Liver (tissue), 9 donors: ENCODE measurements around the gene OR5AC2. TPM values are rescaled to one million over a fixed set of nuclear protein-coding genes. Genes with fewer than 3 reads are reported as not detected.

Experiments used
- DNase-seq: peaks from one replicate; pipeline ENCODE4 v3.0.0-alpha.2; 2017; ENCODE audit warnings: low spot score
- H3K27ac ChIP-seq, 2 donors: one replicate each; pipeline ENCODE4 v1.7.0; 2013; ENCODE audit warnings: inconsistent platforms in 2 of 2, low read length in 2 of 2, control low read depth in 1 of 2, low read depth in 1 of 2, mild to moderate bottlenecking in 1 of 2
- H3K27me3 ChIP-seq, 4 donors: one replicate each; pipeline versions ENCODE4 v1.6.1 to v1.7.0; 2013; ENCODE audit warnings: low read length in 3 of 4, inconsistent platforms in 1 of 4, mild to moderate bottlenecking in 1 of 4, moderate library complexity in 1 of 4; ENCODE audit not compliant: control insufficient read depth in 4 of 4, insufficient read depth in 4 of 4
- H3K36me3 ChIP-seq, 4 donors: one replicate each; pipeline versions ENCODE4 v1.6.1 to v1.7.0; 2013; ENCODE audit warnings: low read length in 3 of 4, mild to moderate bottlenecking in 3 of 4, low read depth in 1 of 4, moderate library complexity in 1 of 4; ENCODE audit not compliant: control insufficient read depth in 4 of 4, insufficient read depth in 3 of 4
- H3K4me1 ChIP-seq, 4 donors: one replicate each; pipeline versions ENCODE4 v1.6.1 to v1.7.0; 2013; ENCODE audit warnings: low read length in 3 of 4, mild to moderate bottlenecking in 3 of 4, moderate library complexity in 1 of 4; ENCODE audit not compliant: control insufficient read depth in 4 of 4, insufficient read depth in 4 of 4
- H3K4me3 ChIP-seq, 3 donors: one replicate each; pipeline versions ENCODE4 v1.6.1 to v1.7.0; 2013; ENCODE audit warnings: low read length in 3 of 3, control low read depth in 1 of 3, low read depth in 1 of 3, mild to moderate bottlenecking in 1 of 3
- H3K9ac ChIP-seq, 2 donors: one replicate each; pipeline ENCODE4 v1.7.0; 2013; ENCODE audit warnings: low read length in 2 of 2, mild to moderate bottlenecking in 2 of 2, moderate library complexity in 2 of 2, control low read depth in 1 of 2, low read depth in 1 of 2
- H3K9me3 ChIP-seq, 4 donors: one replicate each; pipeline versions ENCODE4 v1.6.1 to v1.7.0; 2013; ENCODE audit warnings: low read length in 3 of 4; ENCODE audit not compliant: control insufficient read depth in 4 of 4
- EGR1 ChIP-seq, 2 donors: IDR thresholded peaks; 2 replicates each; pipeline ENCODE4 v1.6.1; 2016 to 2018; ENCODE audit warnings: antibody characterized with exemption in 2 of 2, low read depth in 2 of 2
- FOXA1 ChIP-seq: IDR thresholded peaks from 2 replicates; pipeline ENCODE4 v1.6.1; 2016; ENCODE audit warnings: antibody characterized with exemption
- FOXA2 ChIP-seq: IDR thresholded peaks from 2 replicates; pipeline ENCODE4 v1.6.1; 2016; ENCODE audit warnings: antibody characterized with exemption
- GABPA ChIP-seq, 2 donors: IDR thresholded peaks in 1 of 2; conservative IDR thresholded peaks in 1 of 2; 2 replicates each; pipeline ENCODE4 v1.6.1; 2016; ENCODE audit warnings: antibody characterized with exemption in 2 of 2, mild to moderate bottlenecking in 1 of 2, moderate library complexity in 1 of 2
- HNF4A ChIP-seq, 2 donors: conservative IDR thresholded peaks; 2 replicates each; pipeline ENCODE4 v1.6.1; 2016; ENCODE audit warnings: antibody characterized with exemption in 2 of 2, mild to moderate bottlenecking in 2 of 2
- JUND ChIP-seq, 2 donors: IDR thresholded peaks; 2 replicates each; pipeline ENCODE4 v1.6.1; 2016; ENCODE audit warnings: antibody characterized with exemption in 2 of 2
- NR2F2 ChIP-seq: IDR thresholded peaks from 2 replicates; pipeline ENCODE4 v1.6.1; 2016; ENCODE audit warnings: antibody characterized with exemption
- RAD21 ChIP-seq, 2 donors: IDR thresholded peaks; 2 replicates each; pipeline ENCODE4 v1.6.1; 2016; ENCODE audit warnings: antibody characterized with exemption in 2 of 2, mild to moderate bottlenecking in 2 of 2
- RXRA ChIP-seq, 2 donors: IDR thresholded peaks; 2 replicates each; pipeline ENCODE4 v1.6.1; 2017 to 2018; ENCODE audit warnings: antibody characterized with exemption in 2 of 2, mild to moderate bottlenecking in 1 of 2
- TAF1 ChIP-seq: conservative IDR thresholded peaks from 2 replicates; pipeline ENCODE4 v1.6.1; 2016; ENCODE audit warnings: antibody characterized with exemption, mild to moderate bottlenecking
- YY1 ChIP-seq: IDR thresholded peaks from 2 replicates; pipeline ENCODE4 v1.6.1; 2016; ENCODE audit warnings: antibody characterized with exemption, mild to moderate bottlenecking
- WGBS: extraction: QIAGEN DNeasy Blood & Tissue Kit; methylation state at CpG from one replicate; pipeline ENCODE4 v1.1.7; 2013; 5-methylcytosine and 5-hydroxymethylcytosine counted together
- polyA plus RNA-seq, 2 donors: library from polyadenylated mRNA; stranded (reverse) in 1 of 2; unstranded in 1 of 2; fragments of 200-250 nt in 1 of 2; fragments of >200 nt in 1 of 2; fragmentation: Nextera tagmentation in 1 of 2; extraction: Ambion mirVana in 1 of 2; gene quantifications; one replicate each; pipeline versions ENCODE4 v1.2.1 to v1.2.3, GENCODE V29; 2013 to 2015
- total RNA-seq, 2 donors: library from RNA; depleted of rRNA; stranded (reverse); fragments of >200 nt; gene quantifications; one replicate each; pipeline ENCODE4 v1.2.3, GENCODE V29; 2014
- TF ChIP-seq, protein P1 (sequence below): fragments of 150-350 bp; IDR thresholded peaks from 2 replicates; pipeline ENCODE4 v1.5.1; 2017; ENCODE audit warnings: improper control_type of control experiment, low read depth, low read length; ENCODE audit not compliant: missing input control
- TF ChIP-seq, protein P2 (sequence below): IDR thresholded peaks from 2 replicates; pipeline ENCODE4 v1.6.1; 2016; ENCODE audit warnings: antibody characterized with exemption, mild to moderate bottlenecking
- donor health status: healthy.
- donor health status: healthy.
- donor health status: healthy.
- donor health status: healthy.
- donor health status: healthy.

The OR5AC2 gene
- total and polyA plus RNA-seq, 4 donors: not detected

GRCh38 chr3:98038876-98039275 is 48.1 kb upstream of the OR5AC2 start:
- H3K36me3 ChIP-seq: no peaks in the 10 kb centered on the region
- DNase-seq: no peak
- no peak overlapping the region for H3K4me3 ChIP-seq
- H3K9ac ChIP-seq: no peak overlapping the region
- no peaks in the 10 kb centered on the region for H3K9me3 ChIP-seq
- TF ChIP-seq, protein P1, sequence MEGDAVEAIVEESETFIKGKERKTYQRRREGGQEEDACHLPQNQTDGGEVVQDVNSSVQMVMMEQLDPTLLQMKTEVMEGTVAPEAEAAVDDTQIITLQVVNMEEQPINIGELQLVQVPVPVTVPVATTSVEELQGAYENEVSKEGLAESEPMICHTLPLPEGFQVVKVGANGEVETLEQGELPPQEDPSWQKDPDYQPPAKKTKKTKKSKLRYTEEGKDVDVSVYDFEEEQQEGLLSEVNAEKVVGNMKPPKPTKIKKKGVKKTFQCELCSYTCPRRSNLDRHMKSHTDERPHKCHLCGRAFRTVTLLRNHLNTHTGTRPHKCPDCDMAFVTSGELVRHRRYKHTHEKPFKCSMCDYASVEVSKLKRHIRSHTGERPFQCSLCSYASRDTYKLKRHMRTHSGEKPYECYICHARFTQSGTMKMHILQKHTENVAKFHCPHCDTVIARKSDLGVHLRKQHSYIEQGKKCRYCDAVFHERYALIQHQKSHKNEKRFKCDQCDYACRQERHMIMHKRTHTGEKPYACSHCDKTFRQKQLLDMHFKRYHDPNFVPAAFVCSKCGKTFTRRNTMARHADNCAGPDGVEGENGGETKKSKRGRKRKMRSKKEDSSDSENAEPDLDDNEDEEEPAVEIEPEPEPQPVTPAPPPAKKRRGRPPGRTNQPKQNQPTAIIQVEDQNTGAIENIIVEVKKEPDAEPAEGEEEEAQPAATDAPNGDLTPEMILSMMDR: no peak
- TF ChIP-seq RXRA (IDR thresholded peaks at IDR 0.05): no peak
- TF ChIP-seq TAF1: no peak
- no peak for TF ChIP-seq HNF4A (conservative IDR thresholded peaks at IDR 0.05)
- TF ChIP-seq GABPA (IDR thresholded peaks at IDR 0.05 in 1 of 2, conservative IDR thresholded peaks at IDR 0.05 in 1 of 2): no peak
- no peak for TF ChIP-seq EGR1 (IDR thresholded peaks at IDR 0.05; ENCODE audit: low read depth in 2 of 2)
- H3K27me3 ChIP-seq: peaks cover 0 to 14% (median 3%) of the 10 kb centered on the region in 4 donors
- WGBS: 68% methylated on average over 3 of the region's 3 CpGs
- peaks cover 0 to 6% (median 2%) of the 10 kb centered on the region in 4 donors for H3K4me1 ChIP-seq
- no peak overlapping the region for H3K27ac ChIP-seq

DNA sequence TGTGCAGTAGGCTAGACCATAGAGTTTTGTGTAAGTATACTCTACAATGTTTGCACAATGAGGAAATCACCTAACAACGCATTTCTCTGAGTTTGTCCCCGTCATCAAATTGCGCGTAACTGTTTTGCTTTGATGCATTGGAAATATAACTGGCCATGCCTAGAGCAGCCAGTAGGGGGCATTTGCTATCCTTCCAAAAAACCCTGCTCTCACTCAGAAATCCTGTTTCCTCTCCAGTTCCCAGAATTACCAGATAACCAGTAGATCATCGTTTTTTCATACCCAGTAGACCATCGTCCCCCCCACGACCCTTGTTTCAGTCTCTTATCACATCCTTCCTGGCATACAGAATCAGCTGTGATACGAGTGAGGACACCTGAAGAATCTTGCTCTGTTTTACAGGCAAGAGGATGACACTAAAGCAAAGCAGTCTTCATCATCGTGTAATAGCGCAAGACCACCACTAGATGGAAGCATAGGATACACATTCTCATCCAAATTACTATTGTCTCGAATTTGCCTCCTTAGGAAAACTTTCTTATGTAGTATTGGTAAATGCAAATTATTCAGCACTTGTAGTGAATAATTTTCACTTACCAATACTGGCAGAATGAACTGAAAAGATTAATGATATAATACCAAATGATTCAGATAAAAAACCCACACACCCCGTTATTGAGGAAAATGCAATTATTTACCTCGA is 47.5 kb upstream of the OR5AC2 start:
- Histone ChIP-seq H3K9ac (no peak overlapping the region), H3K4me1 (peaks cover 0 to 6% (median 2%) of the 10 kb centered on the region in 4 donors), H3K27ac (no peak overlapping the region), H3K4me3 (peak overlapping the region in 2 of 3 donors; percentile 21 to 56), H3K27me3 (peaks cover 0 to 14% (median 3%) of the 10 kb centered on the region in 4 donors), H3K9me3 (no peaks in the 10 kb centered on the region), H3K36me3 (no peaks in the 10 kb centered on the region)
- TF ChIP-seq JUND (IDR thresholded peaks at IDR 0.05) (peak in 1 of 2 donors; percentile 53), RAD21 (IDR thresholded peaks at IDR 0.05) (peak; percentile 91 to 92), TAF1 (no peak), FOXA1 (no peak), RXRA (IDR thresholded peaks at IDR 0.05) (peak in 1 of 2 donors; percentile 9)
- TF ChIP-seq, protein P1: peak; percentile 68
- 13% methylated on average over 13 of the region's 13 CpGs for WGBS
- DNase-seq: peak; percentile 61

DNA sequence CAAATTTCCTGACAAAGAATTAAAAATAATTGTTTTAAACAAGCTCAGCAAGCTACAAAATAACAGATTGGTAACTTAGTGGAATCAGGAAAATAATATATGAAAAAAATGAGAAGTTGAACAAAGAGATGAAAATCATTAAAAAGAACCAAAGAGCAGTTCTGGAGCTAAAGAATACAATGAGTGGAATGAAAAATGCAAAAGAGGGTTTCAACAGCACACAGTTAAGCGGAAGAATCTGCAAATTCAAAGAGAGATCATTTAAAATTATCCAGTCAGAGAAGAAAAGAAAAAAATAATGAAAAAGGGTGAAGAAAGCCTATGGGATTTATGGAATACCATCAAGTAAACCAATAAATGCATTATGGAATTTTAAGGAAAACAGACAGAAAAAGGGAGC is 45.6 kb upstream of the OR5AC2 start:
- 92% methylated on average over 1 of the region's 1 CpG for WGBS
- Histone ChIP-seq H3K27me3 (peaks cover 0 to 12% (median 3%) of the 10 kb centered on the region in 4 donors), H3K9ac (no peak overlapping the region), H3K4me1 (peaks cover 0 to 6% (median 2%) of the 10 kb centered on the region in 4 donors), H3K27ac (no peak overlapping the region), H3K4me3 (no peak overlapping the region), H3K36me3 (no peaks in the 10 kb centered on the region), H3K9me3 (no peaks in the 10 kb centered on the region)
- DNase-seq: no peak
- no peak for TF ChIP-seq NR2F2
- TF ChIP-seq JUND (IDR thresholded peaks at IDR 0.05): no peak
- TF ChIP-seq FOXA2: no peak
- no peak for TF ChIP-seq RAD21 (IDR thresholded peaks at IDR 0.05)
- no peak for TF ChIP-seq FOXA1
- TF ChIP-seq YY1: no peak
- TF ChIP-seq, protein P2, sequence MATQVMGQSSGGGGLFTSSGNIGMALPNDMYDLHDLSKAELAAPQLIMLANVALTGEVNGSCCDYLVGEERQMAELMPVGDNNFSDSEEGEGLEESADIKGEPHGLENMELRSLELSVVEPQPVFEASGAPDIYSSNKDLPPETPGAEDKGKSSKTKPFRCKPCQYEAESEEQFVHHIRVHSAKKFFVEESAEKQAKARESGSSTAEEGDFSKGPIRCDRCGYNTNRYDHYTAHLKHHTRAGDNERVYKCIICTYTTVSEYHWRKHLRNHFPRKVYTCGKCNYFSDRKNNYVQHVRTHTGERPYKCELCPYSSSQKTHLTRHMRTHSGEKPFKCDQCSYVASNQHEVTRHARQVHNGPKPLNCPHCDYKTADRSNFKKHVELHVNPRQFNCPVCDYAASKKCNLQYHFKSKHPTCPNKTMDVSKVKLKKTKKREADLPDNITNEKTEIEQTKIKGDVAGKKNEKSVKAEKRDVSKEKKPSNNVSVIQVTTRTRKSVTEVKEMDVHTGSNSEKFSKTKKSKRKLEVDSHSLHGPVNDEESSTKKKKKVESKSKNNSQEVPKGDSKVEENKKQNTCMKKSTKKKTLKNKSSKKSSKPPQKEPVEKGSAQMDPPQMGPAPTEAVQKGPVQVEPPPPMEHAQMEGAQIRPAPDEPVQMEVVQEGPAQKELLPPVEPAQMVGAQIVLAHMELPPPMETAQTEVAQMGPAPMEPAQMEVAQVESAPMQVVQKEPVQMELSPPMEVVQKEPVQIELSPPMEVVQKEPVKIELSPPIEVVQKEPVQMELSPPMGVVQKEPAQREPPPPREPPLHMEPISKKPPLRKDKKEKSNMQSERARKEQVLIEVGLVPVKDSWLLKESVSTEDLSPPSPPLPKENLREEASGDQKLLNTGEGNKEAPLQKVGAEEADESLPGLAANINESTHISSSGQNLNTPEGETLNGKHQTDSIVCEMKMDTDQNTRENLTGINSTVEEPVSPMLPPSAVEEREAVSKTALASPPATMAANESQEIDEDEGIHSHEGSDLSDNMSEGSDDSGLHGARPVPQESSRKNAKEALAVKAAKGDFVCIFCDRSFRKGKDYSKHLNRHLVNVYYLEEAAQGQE: no peak
- TF ChIP-seq TAF1: no peak
